NB4 (cell line): ENCODE results near the gene DUSP5.
A peak's percentile ranks its signal among the peaks of the same experiment; 100 is the strongest.

Experiments
- DNase-seq: peaks from one replicate; pipeline ENCODE4 v3.0.0; 2010; ENCODE audit warnings: low read depth
- H3K4me3 ChIP-seq: one replicate; pipeline ENCODE4 v1.5.1; 2011; ENCODE audit warnings: mild to moderate bottlenecking, low read depth, low read length, moderate library complexity
- CTCF ChIP-seq: IDR thresholded peaks from one replicate; pipeline ENCODE4 v1.5.1; 2012; ENCODE audit warnings: low read depth, low read length
- MAX ChIP-seq: IDR thresholded peaks from 2 replicates; pipeline ENCODE4 v1.6.1; 2011; ENCODE audit warnings: low read depth, low read length
- MYC ChIP-seq: IDR thresholded peaks from 2 replicates; pipeline ENCODE4 v1.6.1; 2011; ENCODE audit warnings: low read depth, low read length
- POLR2A ChIP-seq: IDR thresholded peaks from 2 replicates; pipeline ENCODE4 v1.6.1; 2011; ENCODE audit warnings: mild to moderate bottlenecking; ENCODE audit not compliant: insufficient read length; ENCODE audit errors: extremely low read depth

DUSP5 gene

GRCh38 chr10:110497438-110498086 lies at the start of gene DUSP5:
Gene DUSP5 (plus strand): TSS chr10:110497907. CDS start chr10:110498122, 215 bp downstream.
- H3K4me3 ChIP-seq, result peak within 1 kb of the TSS; percentile 55
- TF ChIP-seq MYC (0 out of 2 replicates have a peak, but pooled peaks have one; percentile 10), POLR2A (peak; percentile 46), CTCF (no peak)
- peak; percentile 96 for DNase-seq

- DNase-seq, result peak; percentile 62
- TF ChIP-seq MAX (no peak), MYC (no peak), POLR2A (no peak), CTCF (no peak)
- H3K4me3 ChIP-seq, result no peak overlapping the region
Observed at GRCh38 chr10:110448682-110449418, 48.9 kb upstream of the DUSP5 start.

- peak; percentile 62 for DNase-seq
- TF ChIP-seq CTCF (no peak), POLR2A (no peak), MYC (no peak), MAX (peak; percentile 66)
- no peak overlapping the region for H3K4me3 ChIP-seq
Observed at GRCh38 chr10:110455446-110455845, 42.3 kb upstream of the DUSP5 start.

GRCh38 chr10:110456046-110456445 lies 41.7 kb upstream of the DUSP5 start:
- H3K4me3 ChIP-seq, result no peak overlapping the region
- TF ChIP-seq MAX (no peak), CTCF (no peak), MYC (no peak), POLR2A (no peak)
- DNase-seq, result peak; percentile 33

- TF ChIP-seq MAX (no peak), CTCF (no peak), POLR2A (no peak), MYC (no peak)
- DNase-seq, result no peak
- no peak overlapping the region for H3K4me3 ChIP-seq
Observed at GRCh38 chr10:110456523-110457091, 41.1 kb upstream of the DUSP5 start.
